GM19397 (cell line): ENCODE measurements around the gene LTK.

Experiments used
- ATAC-seq: cut with Tn5 transposase; IDR thresholded peaks from one replicate; pipeline ENCODE4 v1.9.1; 2021; ENCODE audit warnings: mild to moderate bottlenecking, moderate library complexity; ENCODE audit not compliant: unreplicated experiment

LTK gene

GRCh38 chr15:41535544-41535943 is 21.9 kb upstream of the LTK start:
- ATAC-seq = no peak

- no peak for ATAC-seq
Measured at GRCh38 chr15:41530363-41530956, 16.8 kb upstream of the LTK start.

GRCh38 chr15:41523097-41523496 is 9.5 kb upstream of the LTK start:
- ATAC-seq = no peak

GRCh38 chr15:41521614-41522013 is 8.0 kb upstream of the LTK start:
- ATAC-seq = no peak

GRCh38 chr15:41520636-41521035 is 7.0 kb upstream of the LTK start:
- ATAC-seq = no peak

GRCh38 chr15:41517895-41518449 is 4.3 kb upstream of the LTK start:
- no peak for ATAC-seq

GRCh38 chr15:41512940-41513505 is 604 bp downstream of the LTK start:
- no peak for ATAC-seq

- no peak for ATAC-seq
Measured at GRCh38 chr15:41512512-41512939, 1.1 kb downstream of the LTK start.

GRCh38 chr15:41511899-41512369 is 1.7 kb downstream of the LTK start:
- ATAC-seq = no peak

GRCh38 chr15:41511331-41511898 is 2.2 kb downstream of the LTK start:
- ATAC-seq = no peak

- no peak for ATAC-seq
Measured at GRCh38 chr15:41510728-41511127, 2.9 kb downstream of the LTK start.

- ATAC-seq = no peak
Measured at GRCh38 chr15:41507820-41508290, 5.8 kb downstream of the LTK start.

GRCh38 chr15:41506796-41507341 is 6.8 kb downstream of the LTK start:
- no peak for ATAC-seq

GRCh38 chr15:41505776-41506175 is 7.9 kb downstream of the LTK start:
- ATAC-seq = no peak

GRCh38 chr15:41504751-41505492 is 8.7 kb downstream of the LTK start:
- no peak for ATAC-seq

- ATAC-seq = no peak
Measured at GRCh38 chr15:41503669-41504010, 10.0 kb downstream of the LTK start.

GRCh38 chr15:41502795-41503668 is 10.6 kb downstream of the LTK start:
- no peak for ATAC-seq

GRCh38 chr15:41501931-41502794 is 11.5 kb downstream of the LTK start:
- no peak for ATAC-seq

GRCh38 chr15:41501191-41501917 is 12.3 kb downstream of the LTK start:
- no peak for ATAC-seq
